ENCODE measurements around the gene WDFY4. TPM values are rescaled to one million over a fixed set of nuclear protein-coding genes. Genes with fewer than 3 reads are reported as not detected.

WDFY4 gene
- polyA plus RNA-seq, 1 of the 3 experiments (the other 2 are of a cell fraction), result not detected

- Histone ChIP-seq H3K4me3 (ENCODE audit: low read depth in 2 of 2, low read length in 1 of 2) (no peak overlapping the region), H3K4me2 (no peak overlapping the region), H3K9me2 (no peaks in the 10 kb centered on the region), H3K27me3 (ENCODE audit: insufficient read depth) (no peaks in the 10 kb centered on the region), H3K4me1 (ENCODE audit: control insufficient read depth in 1 of 2, insufficient read depth in 2 of 2, low read depth in 1 of 2, low read length in 1 of 2) (no peaks in the 10 kb centered on the region), H3K9ac (no peak overlapping the region), H3F3A (replicated peaks; ENCODE audit: insufficient read depth) (no peaks in the 10 kb centered on the region), H3K79me2 (ENCODE audit: insufficient read depth) (no peaks in the 10 kb centered on the region), H3K27ac (ENCODE audit: low read depth in 2 of 2, low read length in 1 of 2) (no peak overlapping the region), H3K9me3 (no peaks in the 10 kb centered on the region), H4K20me1 (ENCODE audit: insufficient read depth) (no peaks in the 10 kb centered on the region), H2AFZ (ENCODE audit: low read depth) (no peak overlapping the region), H3K36me3 (replicated peaks in 1 of 2; ENCODE audit: control insufficient read depth in 1 of 2, insufficient read depth in 2 of 2, low read length in 1 of 2) (no peaks in the 10 kb centered on the region)
- WGBS (ENCODE audit: low lambda C conversion rate), result 23% methylated on average over 7 of the region's 12 CpGs
- POLR2A ChIA-PET, result no interaction called here
- CTCF ChIA-PET, result no interaction called here
- DNase-seq, result no peak
- TF ChIP-seq ELF1 (IDR thresholded peaks at IDR 0.05) (no peak), MAX (IDR thresholded peaks at IDR 0.05; ENCODE audit: low read depth) (no peak), RFX5 (IDR thresholded peaks at IDR 0.05; ENCODE audit: low read length) (no peak), RXRA (IDR thresholded peaks at IDR 0.05; ENCODE audit: borderline replicate concordance, low read depth) (no peak), RAD21 (IDR thresholded peaks at IDR 0.05; ENCODE audit: low read length) (no peak), FOXM1 (IDR thresholded peaks at IDR 0.05; ENCODE audit: low read depth) (no peak)
These were observed 89.9 kb downstream of the WDFY4 start for GRCh38 chr10:48774416-48775205.

- Histone ChIP-seq H3K27ac (ENCODE audit: low read depth in 2 of 2, low read length in 1 of 2) (no peak overlapping the region), H3K9me2 (no peaks in the 10 kb centered on the region), H3K36me3 (replicated peaks in 1 of 2; ENCODE audit: control insufficient read depth in 1 of 2, insufficient read depth in 2 of 2, low read length in 1 of 2) (no peaks in the 10 kb centered on the region), H3F3A (replicated peaks; ENCODE audit: insufficient read depth) (no peaks in the 10 kb centered on the region), H3K27me3 (ENCODE audit: insufficient read depth) (no peaks in the 10 kb centered on the region), H3K9ac (no peak overlapping the region), H3K4me3 (ENCODE audit: low read depth in 2 of 2, low read length in 1 of 2) (no peak overlapping the region), H2AFZ (ENCODE audit: low read depth) (no peak overlapping the region), H3K9me3 (no peaks in the 10 kb centered on the region), H3K4me2 (no peak overlapping the region), H4K20me1 (ENCODE audit: insufficient read depth) (no peaks in the 10 kb centered on the region), H3K79me2 (ENCODE audit: insufficient read depth) (no peaks in the 10 kb centered on the region), H3K4me1 (ENCODE audit: control insufficient read depth in 1 of 2, insufficient read depth in 2 of 2, low read depth in 1 of 2, low read length in 1 of 2) (no peaks in the 10 kb centered on the region)
- POLR2A ChIA-PET, result no interaction called here
- no peak for DNase-seq
- CTCF ChIA-PET, result no interaction called here
- TF ChIP-seq NRF1 (IDR thresholded peaks at IDR 0.05; ENCODE audit: low read depth, low read length) (no peak), TEAD4 (IDR thresholded peaks at IDR 0.05; ENCODE audit: borderline replicate concordance, insufficient read depth) (no peak), FOSL2 (IDR thresholded peaks at IDR 0.05; ENCODE audit: borderline replicate concordance, low read depth) (no peak), POLR2AphosphoS5 (IDR thresholded peaks at IDR 0.05; ENCODE audit: low read depth, low read length) (no peak), RFX5 (IDR thresholded peaks at IDR 0.05; ENCODE audit: low read length) (no peak), TAF1 (IDR thresholded peaks at IDR 0.05; ENCODE audit: borderline replicate concordance, low read depth, low read length) (no peak), TCF12 (IDR thresholded peaks at IDR 0.05) (no peak), RAD21 (IDR thresholded peaks at IDR 0.05; ENCODE audit: low read length) (no peak), IRF3 (IDR thresholded peaks at IDR 0.05; ENCODE audit: low read depth, low read length) (no peak), PBX3 (IDR thresholded peaks at IDR 0.05) (no peak), SMC3 (IDR thresholded peaks at IDR 0.05; ENCODE audit: low read depth, low read length) (no peak), EP300 (IDR thresholded peaks at IDR 0.05; ENCODE audit: borderline replicate concordance in 1 of 2, low read depth in 1 of 2, low read length in 1 of 2) (no peak), MAX (IDR thresholded peaks at IDR 0.05; ENCODE audit: low read depth) (no peak), USF2 (IDR thresholded peaks at IDR 0.05; ENCODE audit: borderline replicate concordance, low read depth, low read length) (no peak)
- WGBS (ENCODE audit: low lambda C conversion rate), result 25% methylated on average over 4 of the region's 4 CpGs
These were observed 90.5 kb downstream of the WDFY4 start for GRCh38 chr10:48775206-48775517.
